Heart right ventricle (tissue), 16 donors: Measurements from ENCODE around the gene NAGLU. TPM values are rescaled to one million over a fixed set of nuclear protein-coding genes. Genes with fewer than 3 reads are reported as not detected.

Experiments used
- ATAC-seq, 8 donors: fragments of 200-7000 bp; cut with Tn5 transposase; one replicate each; pipeline ENCODE4 v1.9.1; 2020; ENCODE audit warnings: mild to moderate bottlenecking in 8 of 8, moderate library complexity in 8 of 8, moderate number of reproducible peaks in 1 of 8
- DNase-seq, 2 donors: peaks; one replicate each; pipeline ENCODE4 v3.0.0-alpha.2; 2020
- H3K27ac ChIP-seq, 10 donors: fragments of 200-600 bp; sonication (generic) in 2 of 10; one replicate each; pipeline versions ENCODE4 v1.5.0 to v1.8.0; 2020 to 2022; ENCODE audit warnings: mild to moderate bottlenecking in 3 of 10
- H3K27me3 ChIP-seq, 7 donors: fragments of 200-600 bp; one replicate each; pipeline ENCODE4 v1.8.0; 2021 to 2022; ENCODE audit warnings: mild to moderate bottlenecking in 2 of 7
- H3K36me3 ChIP-seq, 9 donors: fragments of 200-600 bp; sonication (generic) in 1 of 9; one replicate each; pipeline versions ENCODE4 v1.5.0 to v1.8.0; 2020 to 2022; ENCODE audit warnings: mild to moderate bottlenecking in 2 of 9
- H3K4me1 ChIP-seq, 9 donors: fragments of 200-600 bp; sonication (generic) in 1 of 9; one replicate each; pipeline versions ENCODE4 v1.5.0 to v1.8.0; 2020 to 2022; ENCODE audit warnings: mild to moderate bottlenecking in 4 of 9
- H3K4me3 ChIP-seq, 10 donors: fragments of 200-600 bp; sonication (generic) in 2 of 10; one replicate each; pipeline versions ENCODE4 v1.5.0 to v1.8.0; 2020 to 2022; ENCODE audit warnings: mild to moderate bottlenecking in 7 of 10, moderate library complexity in 2 of 10
- H3K9me3 ChIP-seq, 11 donors: fragments of 200-600 bp in 10 of 11; sonication (generic) in 2 of 11; one replicate each; pipeline versions ENCODE4 v1.5.0 to v1.8.0; 2013 to 2022; ENCODE audit warnings: mild to moderate bottlenecking in 2 of 11, control low read depth in 1 of 11, moderate library complexity in 1 of 11
- CTCF ChIP-seq, 9 donors: fragments of 200-600 bp; sonication (generic) in 2 of 9; IDR thresholded peaks; one replicate each; pipeline versions ENCODE4 v1.5.0 to v1.8.0; 2021 to 2022; ENCODE audit warnings: antibody characterized with exemption in 9 of 9, mild to moderate bottlenecking in 5 of 9, moderate library complexity in 1 of 9
- WGBS, 2 donors: extraction: QIAGEN DNeasy Blood & Tissue Kit; methylation state at CpG; one replicate each; pipeline ENCODE4 v1.1.7; 2013; ENCODE audit warnings: inconsistent platforms in 1 of 2; 5-methylcytosine and 5-hydroxymethylcytosine counted together
- intact Hi-C, 10 donors: fragments of 100-400 bp; cut with DNase I; formaldehyde crosslinking; loops; one replicate each; pipeline versions ENCODE4 v1.11.1 to v1.14.2; 2022
- polyA plus RNA-seq, 2 donors: library from polyadenylated mRNA; stranded (reverse); fragments of 200-250 nt; gene quantifications; one replicate each; pipeline ENCODE4 v1.2.3, GENCODE V29; 2013
- total RNA-seq, 10 donors: library from RNA; stranded (reverse); fragmentation: NEBNext Ultra II Directional in 3 of 10; extraction: Animal tissue kit (Norgen Biotek cat#: 25700) in 3 of 10; gene quantifications; one replicate each; pipeline versions ENCODE4 v1.2.1 to v1.2.4, GENCODE V29; 2021 to 2023
- donor health status: Arrhythmogenic right ventricular cardiomyopathy.
- donor health status: ischemic (EF 13 %, LVEDD 7.1; RV severe dilation, severe dysfunction).
- donor health status: healthy with polysubstance abuse.
- donor health status: DM: no; HTN: yes; CAD: no.
- donor health status: DM: no; HTN: no; CAD: no.
- donor health status: ischemic (EF 25% LVEDD 6.9; RV normal size, moderate dysfunction).
- donor health status: ischemic (EF 25% LVEDD 5.7; RV mildly dilated, moderate dysfunction).
- donor health status: healthy.
- donor health status: DM: yes; HTN: yes; CAD: no.
- donor health status: Ischemic cardiomyopathy.
- donor health status: ischemic (EF 35%, LVEDD 5.7; RV mildly dilated, moderate dysfunction).
- donor health status: nonischemic (EF 11% LVEDD 7.7; RV severe dilation, severe dysfunction).
- donor health status: DM: yes; HTN: yes; CAD: no.
- donor health status: PGD.
- donor health status: ischemic (EF 29% LVEDD 5.4; RV normal size, mild dysfunction).
- donor health status: nonischemic (EF 23%, LVEDD 6.1; RV moderate dilation, normal function).

The NAGLU gene
- total and polyA plus RNA-seq, 12 donors, result 6.8 to 18.3 (median 12.7) TPM

GRCh38 chr17:42563143-42563509 lies 27.1 kb downstream of the NAGLU start:
- intact Hi-C loops, result no loop called here
- peaks cover 11 to 54% (median 41%) of the 10 kb centered on the region in 9 donors for H3K4me1 ChIP-seq
- 75 to 79% methylated on average over 14 of the region's 14 CpGs for WGBS, 2 donors

GRCh38 chr17:42563543-42563942 lies 27.5 kb downstream of the NAGLU start:
- Histone ChIP-seq H3K27ac (peak overlapping the region in 1 of 10 donors; percentile 96), H3K36me3 (peaks cover 0 to 31% (median 20%) of the 10 kb centered on the region in 9 donors), H3K4me3 (peak overlapping the region in 7 of 10 donors; percentile 66 to 97 (median 94)), H3K4me1 (peaks cover 11 to 58% (median 45%) of the 10 kb centered on the region in 9 donors), H3K27me3 (no peaks in the 10 kb centered on the region), H3K9me3 (no peaks in the 10 kb centered on the region)
- intact Hi-C loops, result no loop called here
- ATAC-seq (no peak), DNase-seq (no peak)
- 18 to 37% methylated on average over 1 of the region's 1 CpG for WGBS, 2 donors
- TF ChIP-seq CTCF (IDR thresholded peaks at IDR 0.05), result no peak

More at GRCh38 chr17:42563143-42563509, 27.1 kb downstream of the NAGLU start:
- Histone ChIP-seq H3K36me3 (peaks cover 0 to 27% (median 17%) of the 10 kb centered on the region in 9 donors), H3K27ac (peak overlapping the region in 4 of 10 donors; percentile 83 to 96 (median 88)), H3K27me3 (no peaks in the 10 kb centered on the region), H3K4me3 (peak overlapping the region; percentile 66 to 99 (median 94)), H3K9me3 (no peaks in the 10 kb centered on the region)
- TF ChIP-seq CTCF (IDR thresholded peaks at IDR 0.05), result no peak
- DNase-seq (no peak), ATAC-seq (no peak)

GRCh38 chr17:42563950-42564349 lies 27.9 kb downstream of the NAGLU start:
- Histone ChIP-seq H3K9me3 (no peaks in the 10 kb centered on the region), H3K36me3 (peaks cover 0 to 36% (median 24%) of the 10 kb centered on the region in 9 donors), H3K27ac (peak overlapping the region in 1 of 10 donors; percentile 96), H3K27me3 (no peaks in the 10 kb centered on the region), H3K4me3 (peak overlapping the region in 2 of 10 donors; percentile 95 to 97), H3K4me1 (peaks cover 11 to 62% (median 45%) of the 10 kb centered on the region in 9 donors)
- DNase-seq (no peak), ATAC-seq (no peak)
- 82 to 88% methylated on average over 9 of the region's 9 CpGs for WGBS, 2 donors
- intact Hi-C loops, result no loop called here
- no peak for TF ChIP-seq CTCF (IDR thresholded peaks at IDR 0.05)

- H3K4me1 ChIP-seq, result peaks cover 11 to 66% (median 45%) of the 10 kb centered on the region in 9 donors
- H3K9me3 ChIP-seq, result no peaks in the 10 kb centered on the region
- WGBS, 2 donors, result 91 to 95% methylated on average over 15 of the region's 15 CpGs
- DNase-seq (no peak), ATAC-seq (no peak)
- H3K27me3 ChIP-seq, result no peaks in the 10 kb centered on the region
- H3K4me3 ChIP-seq, result no peak overlapping the region
- peaks cover 0 to 46% (median 34%) of the 10 kb centered on the region in 9 donors for H3K36me3 ChIP-seq
- intact Hi-C loops, result no loop called here
- TF ChIP-seq CTCF (IDR thresholded peaks at IDR 0.05), result no peak
- no peak overlapping the region for H3K27ac ChIP-seq
Measured at GRCh38 chr17:42564815-42565522, 28.9 kb downstream of the NAGLU start.
